Heart right ventricle (tissue), 16 donors: ENCODE data around the gene GTF2B. TPM values are rescaled to one million over a fixed set of nuclear protein-coding genes. Genes with fewer than 3 reads are reported as not detected.
"Not testable (repeated sequence)": the region's sequence is repeated elsewhere in the genome, so short reads cannot be mapped to it uniquely, and the experiment has no call there.

ENCODE experiments used
- ATAC-seq, 8 donors: fragments of 200-7000 bp; cut with Tn5 transposase; one replicate each; pipeline ENCODE4 v1.9.1; 2020; ENCODE audit warnings: mild to moderate bottlenecking in 8 of 8, moderate library complexity in 8 of 8, moderate number of reproducible peaks in 1 of 8
- DNase-seq, 2 donors: peaks; one replicate each; pipeline ENCODE4 v3.0.0-alpha.2; 2020
- H3K27ac ChIP-seq, 10 donors: fragments of 200-600 bp; sonication (generic) in 2 of 10; one replicate each; pipeline versions ENCODE4 v1.5.0 to v1.8.0; 2020 to 2022; ENCODE audit warnings: mild to moderate bottlenecking in 3 of 10
- H3K27me3 ChIP-seq, 7 donors: fragments of 200-600 bp; one replicate each; pipeline ENCODE4 v1.8.0; 2021 to 2022; ENCODE audit warnings: mild to moderate bottlenecking in 2 of 7
- H3K36me3 ChIP-seq, 9 donors: fragments of 200-600 bp; sonication (generic) in 1 of 9; one replicate each; pipeline versions ENCODE4 v1.5.0 to v1.8.0; 2020 to 2022; ENCODE audit warnings: mild to moderate bottlenecking in 2 of 9
- H3K4me1 ChIP-seq, 9 donors: fragments of 200-600 bp; sonication (generic) in 1 of 9; one replicate each; pipeline versions ENCODE4 v1.5.0 to v1.8.0; 2020 to 2022; ENCODE audit warnings: mild to moderate bottlenecking in 4 of 9
- H3K4me3 ChIP-seq, 10 donors: fragments of 200-600 bp; sonication (generic) in 2 of 10; one replicate each; pipeline versions ENCODE4 v1.5.0 to v1.8.0; 2020 to 2022; ENCODE audit warnings: mild to moderate bottlenecking in 7 of 10, moderate library complexity in 2 of 10
- H3K9me3 ChIP-seq, 11 donors: fragments of 200-600 bp in 10 of 11; sonication (generic) in 2 of 11; one replicate each; pipeline versions ENCODE4 v1.5.0 to v1.8.0; 2013 to 2022; ENCODE audit warnings: mild to moderate bottlenecking in 2 of 11, control low read depth in 1 of 11, moderate library complexity in 1 of 11
- CTCF ChIP-seq, 9 donors: fragments of 200-600 bp; sonication (generic) in 2 of 9; IDR thresholded peaks; one replicate each; pipeline versions ENCODE4 v1.5.0 to v1.8.0; 2021 to 2022; ENCODE audit warnings: antibody characterized with exemption in 9 of 9, mild to moderate bottlenecking in 5 of 9, moderate library complexity in 1 of 9
- WGBS, 2 donors: extraction: QIAGEN DNeasy Blood & Tissue Kit; methylation state at CpG; one replicate each; pipeline ENCODE4 v1.1.7; 2013; ENCODE audit warnings: inconsistent platforms in 1 of 2; 5-methylcytosine and 5-hydroxymethylcytosine counted together
- intact Hi-C, 10 donors: fragments of 100-400 bp; cut with DNase I; formaldehyde crosslinking; loops; one replicate each; pipeline versions ENCODE4 v1.11.1 to v1.14.2; 2022
- polyA plus RNA-seq, 2 donors: library from polyadenylated mRNA; stranded (reverse); fragments of 200-250 nt; gene quantifications; one replicate each; pipeline ENCODE4 v1.2.3, GENCODE V29; 2013
- total RNA-seq, 10 donors: library from RNA; stranded (reverse); fragmentation: NEBNext Ultra II Directional in 3 of 10; extraction: Animal tissue kit (Norgen Biotek cat#: 25700) in 3 of 10; gene quantifications; one replicate each; pipeline versions ENCODE4 v1.2.1 to v1.2.4, GENCODE V29; 2021 to 2023
- donor health status: Arrhythmogenic right ventricular cardiomyopathy.
- donor health status: ischemic (EF 13 %, LVEDD 7.1; RV severe dilation, severe dysfunction).
- donor health status: healthy with polysubstance abuse.
- donor health status: DM: no; HTN: yes; CAD: no.
- donor health status: DM: no; HTN: no; CAD: no.
- donor health status: ischemic (EF 25% LVEDD 6.9; RV normal size, moderate dysfunction).
- donor health status: ischemic (EF 25% LVEDD 5.7; RV mildly dilated, moderate dysfunction).
- donor health status: healthy.
- donor health status: DM: yes; HTN: yes; CAD: no.
- donor health status: Ischemic cardiomyopathy.
- donor health status: ischemic (EF 35%, LVEDD 5.7; RV mildly dilated, moderate dysfunction).
- donor health status: nonischemic (EF 11% LVEDD 7.7; RV severe dilation, severe dysfunction).
- donor health status: DM: yes; HTN: yes; CAD: no.
- donor health status: PGD.
- donor health status: ischemic (EF 29% LVEDD 5.4; RV normal size, mild dysfunction).
- donor health status: nonischemic (EF 23%, LVEDD 6.1; RV moderate dilation, normal function).

Gene GTF2B
- total and polyA plus RNA-seq, 12 donors, result 7.5 to 16.0 (median 12.6) TPM

GRCh38 chr1:88935522-88936222 lies 44.3 kb upstream of the GTF2B start:
- ATAC-seq (no peak), DNase-seq (no peak)
- Histone ChIP-seq H3K9me3 (peaks cover 0 to 5% (median 0%) of the 10 kb centered on the region in 11 donors), H3K36me3 (peaks cover 0 to 86% (median 19%) of the 10 kb centered on the region in 9 donors), H3K4me1 (no peaks in the 10 kb centered on the region), H3K27ac (no peak overlapping the region), H3K27me3 (no peaks in the 10 kb centered on the region), H3K4me3 (no peak overlapping the region)
- WGBS, 2 donors, result 63 to 69% methylated on average over 5 of the region's 5 CpGs
- peak; percentile 43 to 77 (median 72) for TF ChIP-seq CTCF (IDR thresholded peaks at IDR 0.05)
- intact Hi-C loops, result no loop called here

GRCh38 chr1:88930176-88930575 lies 38.8 kb upstream of the GTF2B start:
- H3K4me3 ChIP-seq, DNase-seq, H3K4me1 ChIP-seq, H3K9me3 ChIP-seq, intact Hi-C loops, H3K27ac ChIP-seq, ATAC-seq, H3K27me3 ChIP-seq: not testable (repeated sequence)
- peaks cover 0 to 92% (median 20%) of the 10 kb centered on the region in 9 donors for H3K36me3 ChIP-seq
- WGBS, 2 donors, result 95 to 97% methylated on average over 7 of the region's 7 CpGs

- 94 to 98% methylated on average over 2 of the region's 2 CpGs for WGBS, 2 donors
- intact Hi-C loops, result no loop called here
- Histone ChIP-seq H3K4me1 (no peaks in the 10 kb centered on the region), H3K27ac (no peak overlapping the region), H3K4me3 (no peak overlapping the region), H3K9me3 (peaks cover 0 to 21% (median 0%) of the 10 kb centered on the region in 11 donors), H3K27me3 (no peaks in the 10 kb centered on the region), H3K36me3 (peaks cover 0 to 83% (median 20%) of the 10 kb centered on the region in 9 donors)
- TF ChIP-seq CTCF (IDR thresholded peaks at IDR 0.05), result no peak
- DNase-seq, result no peak
- no peak for ATAC-seq
Measured at GRCh38 chr1:88923224-88923623, 31.9 kb upstream of the GTF2B start.

- H3K4me1 ChIP-seq, result no peaks in the 10 kb centered on the region
- H3K4me3 ChIP-seq, result no peak overlapping the region
- no peak for TF ChIP-seq CTCF (IDR thresholded peaks at IDR 0.05)
- DNase-seq, result no peak
- H3K27ac ChIP-seq, result no peak overlapping the region
- 89 to 90% methylated on average over 3 of the region's 3 CpGs for WGBS, 2 donors
- H3K36me3 ChIP-seq, result peaks cover 0 to 74% (median 20%) of the 10 kb centered on the region in 9 donors
- peaks cover 0 to 31% (median 8%) of the 10 kb centered on the region in 11 donors for H3K9me3 ChIP-seq
- ATAC-seq, result no peak
- intact Hi-C loops, result no loop called here
- H3K27me3 ChIP-seq, result no peaks in the 10 kb centered on the region
Measured at GRCh38 chr1:88922214-88922613, 30.8 kb upstream of the GTF2B start.

GRCh38 chr1:88920845-88921244 lies 29.5 kb upstream of the GTF2B start:
- no peak for TF ChIP-seq CTCF (IDR thresholded peaks at IDR 0.05)
- peaks cover 0 to 44% (median 18%) of the 10 kb centered on the region in 11 donors for H3K9me3 ChIP-seq
- DNase-seq (no peak), ATAC-seq (no peak)
- no peaks in the 10 kb centered on the region for H3K4me1 ChIP-seq
- 95 to 96% methylated on average over 1 of the region's 1 CpG for WGBS, 2 donors
- no peaks in the 10 kb centered on the region for H3K27me3 ChIP-seq
- no peak overlapping the region for H3K4me3 ChIP-seq
- H3K27ac ChIP-seq, result no peak overlapping the region
- intact Hi-C loops, result no loop called here
- peaks cover 0 to 65% (median 20%) of the 10 kb centered on the region in 9 donors for H3K36me3 ChIP-seq
